ENCODE measurements around the gene SACM1L.
"Not testable (repeated sequence)": the region's sequence is repeated elsewhere in the genome, so short reads cannot be mapped to it uniquely, and the experiment has no call there.

Gene SACM1L

DNA sequence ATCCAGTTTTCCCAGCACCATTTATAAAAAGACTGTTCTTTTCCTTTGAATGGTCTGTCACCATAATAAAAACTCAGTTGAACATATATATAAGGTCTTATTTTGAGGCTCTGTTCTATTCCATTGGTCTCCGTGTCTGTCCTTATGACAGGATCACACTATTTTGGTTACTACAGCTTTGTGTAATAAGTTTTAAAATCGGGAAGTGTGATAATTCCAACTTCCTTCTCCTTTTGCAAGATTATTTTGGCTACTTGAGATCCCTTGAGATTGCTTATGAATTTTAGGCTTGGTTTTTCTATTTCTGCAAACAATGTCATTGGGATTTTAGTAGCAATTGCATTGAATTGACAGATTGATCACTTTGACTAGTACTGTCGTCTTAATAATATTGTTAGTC is 35.7 kb downstream of the SACM1L start:
- H3K9ac ChIP-seq (ENCODE audit: low read depth, low read length): no peak overlapping the region
- H3K36me3 ChIP-seq (ENCODE audit: insufficient read depth, low read length): peaks cover 11% of the 10 kb centered on the region
- no peaks in the 10 kb centered on the region for H3K9me3 ChIP-seq (ENCODE audit: control insufficient read depth, insufficient read depth, low read length)
- H3K4me1 ChIP-seq (ENCODE audit: insufficient read depth, low read length): no peaks in the 10 kb centered on the region

DNA sequence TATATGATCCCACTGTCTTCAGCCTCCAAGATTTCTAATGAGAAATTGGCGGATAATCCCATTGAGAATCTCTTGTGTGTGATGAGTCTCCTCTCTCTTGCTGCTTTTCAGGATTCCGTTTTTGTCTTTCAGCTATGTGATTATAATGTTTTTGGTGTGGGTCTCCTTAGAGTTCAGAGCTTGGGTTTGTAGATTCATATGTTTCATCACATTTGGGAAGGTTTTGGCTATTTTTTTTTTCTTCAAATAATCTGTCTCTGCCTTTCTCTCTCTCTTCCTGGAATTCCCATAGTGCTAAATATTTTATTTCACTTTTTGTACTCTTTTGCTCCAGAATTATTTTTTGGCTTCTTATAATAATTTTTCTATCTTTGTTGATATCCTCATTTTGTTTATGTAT is 40.4 kb downstream of the SACM1L start:
- H3K4me1 ChIP-seq (ENCODE audit: insufficient read depth, low read length): no peaks in the 10 kb centered on the region
- peaks cover 5% of the 10 kb centered on the region for H3K36me3 ChIP-seq (ENCODE audit: insufficient read depth, low read length)
- no peak overlapping the region for H3K9ac ChIP-seq (ENCODE audit: low read depth, low read length)
- H3K9me3 ChIP-seq (ENCODE audit: control insufficient read depth, insufficient read depth, low read length): no peaks in the 10 kb centered on the region

DNA sequence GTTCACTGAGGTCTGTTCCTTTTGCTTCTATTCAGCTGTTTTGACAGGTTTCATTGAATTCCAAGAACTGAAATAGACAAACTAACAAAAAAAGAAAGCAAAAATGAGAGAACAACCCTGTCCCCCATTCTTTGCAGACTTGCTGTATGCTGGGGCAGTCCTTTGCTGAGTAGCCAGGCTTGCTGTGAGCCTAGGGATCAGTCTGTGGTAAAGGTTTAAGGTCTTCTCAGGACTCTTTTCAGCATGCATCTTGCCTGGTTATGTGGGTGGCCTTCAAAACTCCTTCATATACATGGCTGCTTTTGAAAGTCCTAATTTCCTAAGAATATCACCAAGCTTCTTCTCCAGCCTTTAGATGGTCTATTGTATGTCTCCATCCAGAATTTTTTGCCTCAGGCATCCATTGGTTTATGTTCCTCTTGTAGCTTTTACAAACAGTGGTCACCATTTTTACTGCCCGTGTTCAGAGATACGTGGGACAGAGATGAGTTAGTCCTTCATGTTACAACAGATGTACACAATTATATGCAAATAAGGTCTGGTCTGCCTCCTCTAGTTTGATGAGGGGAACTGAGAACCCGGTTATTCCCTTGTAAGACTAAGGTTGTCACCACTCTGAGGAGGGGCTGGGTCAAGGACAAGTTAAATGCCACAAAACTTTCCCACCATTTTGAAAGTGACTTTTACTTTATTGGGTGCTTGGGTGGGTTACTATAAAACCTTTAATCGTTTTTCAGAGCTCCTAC is 41.4 kb downstream of the SACM1L start:
- Histone ChIP-seq H3K4me1 (ENCODE audit: insufficient read depth, low read length) (no peaks in the 10 kb centered on the region), H3K9ac (ENCODE audit: low read depth, low read length) (no peak overlapping the region), H3K36me3 (ENCODE audit: insufficient read depth, low read length) (peaks cover 5% of the 10 kb centered on the region), H3K9me3 (ENCODE audit: control insufficient read depth, insufficient read depth, low read length) (no peaks in the 10 kb centered on the region)

DNA sequence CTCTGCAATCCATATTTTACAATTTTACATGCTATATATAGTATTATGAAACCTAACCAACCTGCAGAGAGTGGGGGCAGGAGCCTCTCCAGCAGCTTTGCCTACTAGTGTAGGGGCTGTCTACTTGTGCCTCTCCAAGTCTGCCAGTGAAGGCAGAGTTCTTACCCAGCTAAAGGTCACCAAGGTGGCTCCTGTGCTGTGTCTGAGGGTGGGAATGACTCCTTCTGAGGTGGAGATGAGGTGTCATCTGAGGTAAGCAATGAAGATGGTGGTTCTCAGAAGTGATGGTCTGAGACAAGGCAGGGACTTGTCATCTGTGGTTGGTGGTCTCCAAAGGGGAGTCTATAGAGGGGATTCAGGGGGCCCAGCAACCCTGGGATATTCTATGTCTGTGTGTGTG is 47.5 kb downstream of the SACM1L start:
- no peaks in the 10 kb centered on the region for H3K9me3 ChIP-seq (ENCODE audit: control insufficient read depth, insufficient read depth, low read length)
- H3K36me3 ChIP-seq (ENCODE audit: insufficient read depth, low read length): peaks cover 9% of the 10 kb centered on the region
- H3K9ac ChIP-seq (ENCODE audit: low read depth, low read length): no peak overlapping the region
- peaks cover 24% of the 10 kb centered on the region for H3K4me1 ChIP-seq (ENCODE audit: insufficient read depth, low read length)

DNA sequence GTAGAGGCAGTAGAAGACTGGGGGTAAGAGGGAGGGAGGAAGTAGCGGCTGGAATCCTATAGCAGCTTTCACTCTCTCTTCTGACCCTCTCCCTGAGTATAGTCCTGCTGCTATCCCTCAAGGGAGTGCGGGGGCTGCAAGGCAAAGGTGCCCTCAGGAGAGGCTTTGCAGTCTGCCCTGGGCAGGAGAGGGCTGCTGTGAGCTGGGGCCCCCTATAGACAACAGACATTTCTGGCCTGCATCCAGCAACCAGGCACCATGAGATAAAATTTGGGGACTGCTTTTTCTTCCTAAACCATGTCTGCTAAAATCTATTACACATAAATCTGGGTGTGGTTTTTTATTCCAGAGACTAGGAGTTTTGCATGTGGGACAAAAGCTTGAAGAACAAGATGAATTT is 48.0 kb downstream of the SACM1L start:
- H3K36me3 ChIP-seq (ENCODE audit: insufficient read depth, low read length): peaks cover 9% of the 10 kb centered on the region
- H3K9me3 ChIP-seq (ENCODE audit: control insufficient read depth, insufficient read depth, low read length): no peaks in the 10 kb centered on the region
- peaks cover 24% of the 10 kb centered on the region for H3K4me1 ChIP-seq (ENCODE audit: insufficient read depth, low read length)
- no peak overlapping the region for H3K9ac ChIP-seq (ENCODE audit: low read depth, low read length)

DNA sequence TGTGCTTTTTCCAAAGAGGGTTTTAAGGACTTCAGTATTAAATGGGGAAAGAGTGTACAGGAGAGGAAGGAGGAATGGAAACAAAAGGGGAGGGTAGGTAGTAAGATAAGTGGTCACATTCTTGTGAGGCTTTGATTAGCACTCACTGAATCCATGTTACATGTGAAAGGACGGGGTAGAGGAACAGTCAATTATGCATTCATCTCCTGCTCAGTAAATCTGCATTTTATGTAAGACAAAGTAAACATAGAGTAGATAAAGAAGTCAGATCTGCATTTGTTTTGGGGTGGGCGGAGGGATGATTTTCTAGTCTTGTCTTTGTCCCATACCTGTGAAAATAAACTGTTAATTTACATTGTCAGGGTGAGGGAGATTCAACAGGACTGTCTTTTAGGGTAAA is 50.8 kb downstream of the SACM1L start:
- Histone ChIP-seq H3K9me3 (ENCODE audit: control insufficient read depth, insufficient read depth, low read length) (no peaks in the 10 kb centered on the region), H3K9ac (ENCODE audit: low read depth, low read length) (no peak overlapping the region), H3K4me1 (ENCODE audit: insufficient read depth, low read length) (peaks cover 24% of the 10 kb centered on the region), H3K36me3 (ENCODE audit: insufficient read depth, low read length) (peaks cover 5% of the 10 kb centered on the region; the same call in 1 of the 2 replicates)

DNA sequence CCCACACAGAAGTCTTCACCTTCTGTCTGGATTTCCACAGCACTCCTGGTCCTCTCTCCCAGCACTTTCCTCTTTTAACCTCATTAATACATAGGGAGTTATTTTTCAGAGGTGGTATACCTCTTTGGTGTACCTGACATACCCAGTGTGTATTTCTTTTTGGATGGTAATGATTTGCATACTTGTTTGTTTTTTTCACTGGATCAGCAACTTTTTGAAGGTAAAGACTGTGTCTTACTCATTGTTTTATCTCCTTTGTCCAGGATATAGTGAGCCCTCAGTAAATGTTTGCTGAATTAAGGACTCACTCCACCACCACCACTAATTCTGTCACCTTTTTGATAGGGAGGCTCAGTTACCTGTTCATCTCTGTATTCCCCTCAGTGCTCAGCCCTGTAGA is 52.1 kb downstream of the SACM1L start:
- Histone ChIP-seq H3K36me3 (ENCODE audit: insufficient read depth, low read length) (peaks cover 5% of the 10 kb centered on the region), H3K9ac (ENCODE audit: low read depth, low read length) (no peak overlapping the region), H3K4me1 (ENCODE audit: insufficient read depth, low read length) (peaks cover 24% of the 10 kb centered on the region), H3K9me3 (ENCODE audit: control insufficient read depth, insufficient read depth, low read length) (no peaks in the 10 kb centered on the region)

DNA sequence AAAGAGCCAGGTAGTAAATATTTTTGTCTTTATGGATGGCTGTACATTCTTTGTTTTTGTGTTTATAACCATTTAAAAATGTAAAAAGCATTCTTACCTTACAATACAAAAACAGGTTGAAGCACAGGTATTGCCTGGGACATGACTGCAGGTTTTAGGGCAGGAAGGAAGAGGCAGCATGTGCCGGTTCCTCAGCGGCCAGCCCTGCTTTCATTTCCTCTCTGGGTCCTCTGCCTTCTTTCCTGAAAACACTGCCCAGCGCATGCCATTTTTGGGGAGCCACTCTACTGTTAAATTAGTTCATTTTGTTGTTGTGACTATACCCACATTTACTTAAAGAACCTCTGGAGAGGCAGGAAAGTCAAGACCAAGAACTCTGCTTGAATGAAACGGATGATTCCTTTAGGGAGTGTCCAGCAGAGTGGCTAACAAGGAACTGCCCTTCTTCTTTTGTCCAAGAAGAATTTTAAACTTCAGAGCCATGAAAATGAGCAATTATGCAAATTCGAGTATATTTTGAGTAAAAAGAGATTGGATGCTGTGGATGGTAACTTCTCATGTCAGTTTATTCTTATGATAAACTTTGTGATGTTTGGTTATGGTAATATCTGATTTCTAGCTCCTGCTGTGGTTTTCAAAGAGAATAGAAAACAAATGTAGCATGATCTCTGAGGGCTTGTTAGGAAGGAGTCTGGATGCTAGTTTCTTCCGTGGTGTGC is 52.7 kb downstream of the SACM1L start:
- H3K4me1 ChIP-seq (ENCODE audit: insufficient read depth, low read length): peaks cover 24% of the 10 kb centered on the region
- H3K36me3 ChIP-seq (ENCODE audit: insufficient read depth, low read length): peaks cover 8% of the 10 kb centered on the region
- no peaks in the 10 kb centered on the region for H3K9me3 ChIP-seq (ENCODE audit: control insufficient read depth, insufficient read depth, low read length)
- H3K9ac ChIP-seq (ENCODE audit: low read depth, low read length): no peak overlapping the region

DNA sequence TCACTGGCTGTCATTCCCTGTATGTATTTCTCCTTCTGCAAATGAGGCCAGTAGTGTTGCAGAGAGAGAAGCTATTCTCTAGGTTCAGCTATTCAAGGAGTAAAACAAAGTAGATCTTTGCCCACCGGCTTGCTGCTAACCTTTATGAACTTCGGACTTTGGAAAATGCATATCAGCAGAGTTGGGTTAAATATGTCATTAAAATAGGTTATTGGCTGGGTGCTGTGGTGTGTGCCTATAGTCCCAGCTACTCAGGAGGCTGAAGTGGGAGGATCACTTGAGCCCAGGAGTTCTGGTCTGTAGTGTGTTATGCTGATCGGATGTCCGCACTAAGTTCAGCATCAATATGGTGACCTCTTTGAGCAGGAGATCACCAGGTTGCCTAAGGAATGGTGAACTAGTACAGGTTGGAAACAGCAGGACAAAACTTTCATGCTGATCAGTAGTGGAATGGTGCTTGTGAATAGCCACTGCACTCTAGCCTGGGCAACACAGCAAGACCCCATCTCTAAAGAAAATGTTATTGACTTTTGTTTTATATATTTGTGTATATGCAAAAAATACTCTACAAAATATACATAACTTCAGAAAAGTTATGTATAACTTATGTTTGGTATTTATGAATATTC is 53.4 kb downstream of the SACM1L start:
- H3K9ac ChIP-seq (ENCODE audit: low read depth, low read length): no peak overlapping the region
- H3K9me3 ChIP-seq (ENCODE audit: control insufficient read depth, insufficient read depth, low read length): no peaks in the 10 kb centered on the region
- H3K4me1 ChIP-seq (ENCODE audit: insufficient read depth, low read length): peaks cover 24% of the 10 kb centered on the region
- H3K36me3 ChIP-seq (ENCODE audit: insufficient read depth, low read length): peaks cover 8% of the 10 kb centered on the region

DNA sequence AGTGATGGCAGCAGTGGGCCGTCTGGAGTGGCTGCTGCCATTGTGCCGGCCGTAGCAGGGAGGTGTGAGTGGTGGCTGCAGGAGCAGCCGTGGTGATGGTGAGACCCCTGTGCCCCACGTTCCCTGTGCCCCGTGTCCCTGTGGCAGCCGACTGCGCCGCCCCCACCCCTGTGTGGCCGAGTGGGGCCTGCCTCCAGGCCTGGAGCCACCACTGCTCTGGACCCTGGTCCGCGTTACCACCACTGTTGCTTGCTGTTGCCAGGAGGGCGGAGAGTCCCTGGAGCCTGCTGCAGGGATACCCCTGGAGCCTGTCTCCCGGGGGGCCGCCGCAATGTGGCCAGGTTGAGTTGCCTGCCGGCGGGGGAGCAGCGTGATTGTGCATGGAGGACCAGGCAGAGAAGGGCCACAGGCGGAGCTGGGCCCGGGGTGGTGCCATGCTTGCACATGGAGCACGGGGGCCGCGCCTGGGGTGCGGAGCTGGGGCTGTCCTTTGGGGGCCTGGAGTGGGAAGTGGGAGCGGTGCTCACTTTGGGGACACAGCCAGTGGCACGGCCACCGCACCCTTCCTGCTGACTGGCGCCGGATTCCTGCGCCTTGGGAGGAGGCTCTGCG is 57.1 kb downstream of the SACM1L start:
- H3K9me3 ChIP-seq (ENCODE audit: control insufficient read depth, insufficient read depth, low read length): no peaks in the 10 kb centered on the region
- H3K4me1 ChIP-seq (ENCODE audit: insufficient read depth, low read length): no peaks in the 10 kb centered on the region; the same call in 1 of the 2 replicates
- H3K9ac ChIP-seq (ENCODE audit: low read depth, low read length): no peak overlapping the region
- H3K36me3 ChIP-seq (ENCODE audit: insufficient read depth, low read length): peaks cover 5% of the 10 kb centered on the region

DNA sequence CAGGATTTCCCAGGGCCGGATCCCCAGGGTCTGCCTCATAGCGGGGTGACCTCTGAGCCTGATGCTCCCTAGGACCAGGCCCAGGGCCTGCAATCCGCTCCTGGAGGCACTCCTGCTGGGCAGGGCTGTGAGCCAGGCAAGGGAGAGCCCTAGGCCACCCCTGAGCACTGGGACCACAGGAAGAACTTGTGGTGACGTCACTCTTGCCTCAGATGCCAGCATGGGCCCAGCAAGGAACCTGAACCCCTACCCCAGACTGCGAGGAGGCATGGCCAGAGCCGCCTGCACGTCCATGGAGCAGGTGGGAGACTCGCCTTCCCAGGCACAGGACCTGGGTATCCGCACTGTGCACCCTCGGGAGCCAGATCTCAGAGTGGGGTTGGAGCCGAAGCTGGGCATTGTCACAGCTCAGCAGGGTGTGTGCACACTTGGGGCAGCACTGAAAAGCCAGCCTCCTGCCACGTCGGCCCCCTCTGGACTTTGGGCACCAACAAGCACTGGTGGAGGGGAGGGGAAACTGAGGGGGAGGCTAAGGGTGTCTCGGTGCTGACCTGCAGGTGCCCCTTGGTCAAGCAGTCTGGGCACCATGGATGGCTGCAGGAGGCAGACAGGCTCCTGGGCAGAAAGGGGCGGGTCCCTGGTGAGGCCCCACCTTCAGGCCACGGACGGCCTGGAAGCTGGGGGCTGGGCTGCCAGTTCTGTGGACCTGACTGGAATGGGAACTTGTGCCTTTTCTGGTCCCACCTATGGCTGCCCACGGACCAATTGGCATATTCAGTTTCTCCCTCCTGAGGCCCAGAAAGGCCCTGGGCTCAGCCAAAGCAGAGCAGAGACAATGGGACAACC is 57.8 kb downstream of the SACM1L start:
- no peaks in the 10 kb centered on the region for H3K9me3 ChIP-seq (ENCODE audit: control insufficient read depth, insufficient read depth, low read length)
- H3K36me3 ChIP-seq (ENCODE audit: insufficient read depth, low read length): peaks cover 5% of the 10 kb centered on the region
- no peak overlapping the region for H3K9ac ChIP-seq (ENCODE audit: low read depth, low read length)
- no peaks in the 10 kb centered on the region; the same call in 1 of the 2 replicates for H3K4me1 ChIP-seq (ENCODE audit: insufficient read depth, low read length)

DNA sequence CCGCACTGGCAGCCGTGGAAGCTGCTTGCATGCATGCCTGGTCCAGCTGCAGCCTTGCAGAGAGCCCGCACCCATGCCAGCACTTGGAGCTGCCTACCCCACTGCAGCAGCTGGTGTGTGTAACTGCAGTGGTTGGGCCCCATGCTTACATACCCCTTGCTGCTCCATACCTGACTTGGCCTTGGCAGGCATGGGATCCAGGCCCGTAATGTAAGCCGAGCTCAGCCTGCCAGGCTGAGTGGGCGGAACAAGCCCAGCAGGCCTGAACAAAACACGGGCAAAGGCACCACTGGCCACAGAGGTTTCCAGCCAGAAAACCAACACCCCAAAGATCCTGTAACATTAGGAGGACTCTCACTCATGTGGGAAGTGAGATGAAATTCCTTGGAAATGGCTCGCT is 58.9 kb downstream of the SACM1L start:
- Histone ChIP-seq H3K4me1 (ENCODE audit: insufficient read depth, low read length) (no peaks in the 10 kb centered on the region), H3K9me3 (ENCODE audit: control insufficient read depth, insufficient read depth, low read length) (no peaks in the 10 kb centered on the region), H3K9ac (ENCODE audit: low read depth, low read length) (no peak overlapping the region), H3K36me3 (ENCODE audit: insufficient read depth, low read length) (peaks cover 5% of the 10 kb centered on the region)

DNA sequence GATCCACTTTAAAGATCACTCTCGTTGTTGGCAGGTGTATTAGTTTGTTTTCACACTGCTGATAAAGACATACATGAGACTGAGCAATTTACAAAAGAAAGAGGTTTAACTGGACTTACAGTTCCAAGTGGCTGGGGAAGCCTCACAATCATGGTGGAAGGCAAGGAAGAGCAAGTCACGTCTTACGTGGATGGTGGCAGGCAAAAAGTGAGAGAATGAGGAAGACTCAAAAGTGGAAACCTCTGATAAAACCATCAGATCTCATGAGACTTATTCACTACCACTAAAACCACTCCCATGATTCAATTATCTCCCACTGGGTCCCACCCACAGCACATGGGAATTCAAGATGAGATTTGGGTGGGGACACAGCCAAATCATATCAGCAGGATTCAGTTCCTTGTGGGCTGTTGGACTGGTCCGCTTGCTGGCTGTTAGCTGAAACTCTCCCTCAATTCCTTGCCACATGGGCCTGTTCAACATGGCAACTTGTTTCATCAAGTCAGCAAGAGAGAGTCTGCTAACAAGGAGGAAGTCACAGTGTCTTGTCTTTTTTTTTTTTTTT is 59.9 kb downstream of the SACM1L start:
- not testable (repeated sequence) for H3K36me3 ChIP-seq (ENCODE audit: insufficient read depth, low read length); H3K9ac ChIP-seq (ENCODE audit: low read depth, low read length); H3K4me1 ChIP-seq (ENCODE audit: insufficient read depth, low read length); H3K9me3 ChIP-seq (ENCODE audit: control insufficient read depth, insufficient read depth, low read length)

DNA sequence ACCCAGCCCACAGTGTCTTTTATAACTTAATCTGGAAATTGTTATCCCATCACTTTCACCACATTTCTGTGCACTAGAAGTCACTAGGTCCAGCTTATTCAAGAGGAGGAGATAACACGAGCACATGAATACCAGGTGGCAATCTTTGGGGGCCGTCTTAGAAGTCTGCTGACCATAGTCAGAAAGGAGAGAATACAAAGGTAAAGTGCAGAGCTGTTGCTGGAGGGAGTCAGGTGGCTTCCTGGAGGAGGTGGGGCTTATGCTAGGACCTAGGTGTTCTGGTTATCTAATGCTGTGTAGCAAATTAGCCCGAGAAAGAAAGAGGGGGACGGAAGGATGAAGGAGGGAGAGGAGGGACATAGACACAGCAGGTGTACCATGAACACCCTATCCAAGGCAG is 60.7 kb downstream of the SACM1L start:
- Histone ChIP-seq H3K9ac (ENCODE audit: low read depth, low read length) (no peak overlapping the region), H3K4me1 (ENCODE audit: insufficient read depth, low read length) (no peaks in the 10 kb centered on the region), H3K9me3 (ENCODE audit: control insufficient read depth, insufficient read depth, low read length) (no peaks in the 10 kb centered on the region), H3K36me3 (ENCODE audit: insufficient read depth, low read length) (peaks cover 5% of the 10 kb centered on the region)

Measured in ES-I3 (cell line).